K562 (cell line): ENCODE data around the gene DSG3. TPM values are rescaled to one million over a fixed set of nuclear protein-coding genes. Genes with fewer than 3 reads are reported as not detected.

ENCODE experiments used
- ATAC-seq: fragments of 200-7000 bp; cut with Tn5 transposase; 3 replicates; pipeline ENCODE4 v1.9.1; 2020; ENCODE audit warnings: moderate library complexity
- BruUV-seq: library from RNA; stranded (reverse); fragments of 400-500 nt; replicated peaks from 2 replicates; lab custom pipeline; 2021; lab: Mats Ljungman, UMichigan
- CTCF ChIA-PET: fragments of 300-600 bp; formaldehyde crosslinking; extraction: SDS; loops from one replicate; lab custom pipeline; 2021; ENCODE audit warnings: low intra/inter-chr PET ratio; lab: Yijun Ruan, JAX
- POLR2A ChIA-PET: fragments of 300-600, 350-650 bp; sonication (Branson Sonifier 250); formaldehyde crosslinking; extraction: SDS; loops from one replicate; lab custom pipeline; 2021; ENCODE audit warnings: antibody characterized with exemption, inconsistent platforms; lab: Yijun Ruan, JAX
- DNase-seq, 4 experiments: peaks; one replicate each; pipeline versions ENCODE4 v3.0.0 to v3.0.0-alpha.2; 2011 to 2018; ENCODE audit warnings: low spot score in 3 of 4, mixed read lengths in 3 of 4; ENCODE audit errors: extremely low read depth in 1 of 4
- FAIRE-seq: peaks from 2 replicates; lab custom pipeline; 2011; peaks lifted over from hg19 to GRCh38; lab: Jason Lieb, UNC
- H2AFZ ChIP-seq: 2 replicates; pipeline ENCODE4 v1.6.0; 2011; ENCODE audit warnings: low read depth, low read length, control low read depth, inconsistent platforms
- H3K27ac ChIP-seq: fragments of 200-600 bp; 3 replicates; pipeline ENCODE4 v1.8.0; 2011; ENCODE audit warnings: low read depth, mild to moderate bottlenecking, control low read depth, inconsistent platforms, low read length, moderate library complexity, mixed read lengths; ENCODE audit errors: extremely low read depth
- H3K27me3 ChIP-seq, 2 experiments: fragments of 300-600 bp in 1 of 2; 2 replicates in 1 of 2; 3 replicates in 1 of 2; pipeline versions ENCODE4 v1.6.0 to v1.8.0; 2011; ENCODE audit warnings: inconsistent platforms in 2 of 2, low read length in 2 of 2, mild to moderate bottlenecking in 1 of 2, mixed read lengths in 1 of 2, moderate library complexity in 1 of 2; ENCODE audit not compliant: control insufficient read depth in 2 of 2, insufficient read depth in 2 of 2
- H3K36me3 ChIP-seq: fragments of 300-600 bp; 3 replicates; pipeline ENCODE4 v1.8.0; 2011; ENCODE audit warnings: mild to moderate bottlenecking, low read length, inconsistent platforms; ENCODE audit not compliant: control insufficient read depth, insufficient read depth
- H3K4me1 ChIP-seq, 2 experiments: fragments of 200-600 bp in 1 of 2; replicated peaks in 1 of 2; 2 replicates in 1 of 2; 3 replicates in 1 of 2; pipeline versions ENCODE4 v1.5.1 to v1.8.0; 2011; ENCODE audit warnings: inconsistent platforms in 2 of 2, low read length in 2 of 2, mild to moderate bottlenecking in 1 of 2, mixed read lengths in 1 of 2, moderate library complexity in 1 of 2; ENCODE audit not compliant: control insufficient read depth in 2 of 2, insufficient read depth in 2 of 2
- H3K4me2 ChIP-seq: 2 replicates; pipeline ENCODE4 v1.6.1; 2011; ENCODE audit warnings: low read length, control low read depth, inconsistent platforms, mixed read lengths; ENCODE audit not compliant: insufficient read depth
- H3K4me3 ChIP-seq: fragments of 200-600 bp; sonication (generic), shearing (Covaris generic); 2 replicates; pipeline ENCODE4 v1.5.1; 2016; ENCODE audit warnings: control low read depth, inconsistent platforms
- H3K79me2 ChIP-seq: fragments of 200-600 bp; 3 replicates; pipeline ENCODE4 v1.8.0; 2011; ENCODE audit warnings: low read length, inconsistent platforms; ENCODE audit not compliant: control insufficient read depth, insufficient read depth
- H3K9ac ChIP-seq, 2 experiments: 2 replicates each; pipeline versions ENCODE4 v1.6.0 to v1.6.1; 2011; ENCODE audit warnings: low read depth in 2 of 2, low read length in 2 of 2, control low read depth in 1 of 2, inconsistent platforms in 1 of 2, mild to moderate bottlenecking in 1 of 2, mixed read lengths in 1 of 2; ENCODE audit not compliant: insufficient read depth in 1 of 2
- H3K9me1 ChIP-seq: one replicate; pipeline ENCODE4 v1.6.0; 2011; ENCODE audit warnings: inconsistent platforms, mild to moderate bottlenecking, low read length, moderate library complexity; ENCODE audit not compliant: control insufficient read depth, insufficient read depth
- H3K9me3 ChIP-seq: replicated peaks from 2 replicates; pipeline ENCODE4 v1.5.1; 2011; ENCODE audit warnings: low read depth, low read length, inconsistent platforms; ENCODE audit not compliant: control insufficient read depth, insufficient read depth
- H4K20me1 ChIP-seq: replicated peaks from 2 replicates; pipeline ENCODE4 v1.6.1; 2011; ENCODE audit warnings: low read length, inconsistent platforms, mixed read lengths; ENCODE audit not compliant: control insufficient read depth, insufficient read depth
- BRF1 ChIP-seq: IDR thresholded peaks from 3 replicates; pipeline ENCODE4 v1.6.1; 2011; ENCODE audit warnings: borderline replicate concordance, mild to moderate bottlenecking; ENCODE audit not compliant: insufficient read length; ENCODE audit errors: extremely low read depth
- CREBBP ChIP-seq: IDR thresholded peaks from one replicate; pipeline ENCODE4 v1.6.1; 2012; ENCODE audit warnings: low read depth, mild to moderate bottlenecking, control low read depth, inconsistent platforms, low read length
- ETV6 ChIP-seq, 3 experiments: fragments of 150-350 bp in 1 of 3; sonication (generic) in 1 of 3; formaldehyde crosslinking in 1 of 3; IDR thresholded peaks; 2 replicates each; pipeline versions ENCODE4 v1.6.1 to v1.8.0; 2014 to 2022; ENCODE audit warnings: borderline replicate concordance in 2 of 3, low read depth in 2 of 3, antibody characterized with exemption in 1 of 3, low read length in 1 of 3, mild to moderate bottlenecking in 1 of 3, missing genetic modification reagents in 1 of 3
- GATAD2B ChIP-seq: fragments of 450-650 bp; IDR thresholded peaks from 2 replicates; pipeline ENCODE4 v1.6.1; 2017; ENCODE audit warnings: mild to moderate bottlenecking, borderline replicate concordance
- HIVEP1 ChIP-seq: fragments of 250-450 bp; sonication (Bioruptor Pico); IDR thresholded peaks from 2 replicates; pipeline ENCODE4 v1.4.0; 2020; ENCODE audit warnings: mild to moderate bottlenecking
- HNRNPL ChIP-seq: fragments of 200-400 bp; formaldehyde crosslinking; IDR thresholded peaks from 2 replicates; pipeline ENCODE4 v1.6.1; 2017; ENCODE audit warnings: low read depth, mild to moderate bottlenecking, low read length
- KLF13 ChIP-seq: fragments of 450-650 bp; IDR thresholded peaks from 2 replicates; pipeline ENCODE4 v1.6.1; 2016; ENCODE audit warnings: missing genetic modification characterization, low read depth, mild to moderate bottlenecking, missing compliant biosample characterization, moderate library complexity, borderline replicate concordance
- MTA3 ChIP-seq: fragments of 450-650 bp; formaldehyde crosslinking; IDR thresholded peaks from 2 replicates; pipeline ENCODE4 v1.6.1; 2017; ENCODE audit warnings: mild to moderate bottlenecking, borderline replicate concordance
- PRDM10 ChIP-seq: fragments of 450-650 bp; IDR thresholded peaks from 2 replicates; pipeline ENCODE4 v1.6.1; 2018; ENCODE audit not compliant: partially characterized antibody
- RBM17 ChIP-seq: fragments of 200-400 bp; formaldehyde crosslinking; IDR thresholded peaks from 2 replicates; pipeline ENCODE4 v1.6.1; 2017; ENCODE audit warnings: low read depth, mild to moderate bottlenecking, low read length, borderline replicate concordance
- TAF15 ChIP-seq: fragments of 200-400 bp; formaldehyde crosslinking; IDR thresholded peaks from 2 replicates; pipeline ENCODE4 v1.6.1; 2017; ENCODE audit warnings: mild to moderate bottlenecking, low read depth, low read length, moderate library complexity
- YBX1 ChIP-seq: fragments of 450-650 bp; IDR thresholded peaks from 2 replicates; pipeline ENCODE4 v1.7.1; 2016; ENCODE audit warnings: mild to moderate bottlenecking
- ZBTB9 ChIP-seq: fragments of 450-650 bp; formaldehyde crosslinking; IDR thresholded peaks from 2 replicates; pipeline ENCODE4 v1.4.0; 2020; ENCODE audit warnings: mild to moderate bottlenecking, moderate library complexity
- ZNF75A ChIP-seq: fragments of 450-650 bp; formaldehyde crosslinking; IDR thresholded peaks from 2 replicates; pipeline ENCODE4 v1.4.0; 2020; ENCODE audit warnings: mild to moderate bottlenecking
- ZSCAN29 ChIP-seq: fragments of 450-650 bp; IDR thresholded peaks from 2 replicates; pipeline ENCODE4 v1.6.1; 2017
- WGBS: fragments of 100-300 bp; shearing (Covaris generic); methylation state at CpG from one replicate; pipeline ENCODE4 v1.1.6; 2016; ENCODE audit warnings: low coverage, mixed read lengths; ENCODE audit not compliant: insufficient coverage; ENCODE audit errors: missing lambda C conversion rate; 5-methylcytosine and 5-hydroxymethylcytosine counted together
- in situ Hi-C: fragments of 300-500 bp; cut with MboI; formaldehyde crosslinking; loops from 4 replicates; pipeline ENCODE4 v1.15.0; 2018; ENCODE audit warnings: inconsistent platforms, mixed read lengths
- intact Hi-C: fragments of 100-400 bp; cut with micrococcal nuclease; formaldehyde crosslinking; loops from 2 replicates; pipeline ENCODE4 v1.14.2; 2022
- polyA plus RNA-seq, 8 experiments: library from polyadenylated mRNA; depleted of rRNA in 4 of 8; stranded (reverse) in 5 of 8; unstranded in 3 of 8; fragments of >200 nt; fragmentation: Nextera tagmentation in 2 of 8; fragmentation: Illumina TruSeq in 1 of 8; extraction: Ambion mirVana in 2 of 8; extraction: Trizol in 1 of 8; gene quantifications; 2 replicates each; pipeline versions ENCODE4 v1.2.1 to v1.2.3, GENCODE V29; 2011 to 2014; ENCODE audit warnings: inconsistent platforms in 1 of 8, missing spikeins in 1 of 8
- total RNA-seq, 7 experiments: library from RNA; depleted of rRNA in 6 of 7; stranded (reverse); fragments of >200 nt in 6 of 7; fragmentation: Illumina TruSeq in 2 of 7; extraction: Trizol in 2 of 7; gene quantifications; 2 replicates each; pipeline versions ENCODE4 v1.2.1 to v1.2.3, GENCODE V29; 2011 to 2021; ENCODE audit warnings: low replicate concordance in 1 of 7

The DSG3 gene
- total and polyA plus RNA-seq, 9 of the 15 experiments (the other 6 are each of a cell fraction or from before 2014, with no cell fraction given): 0.04 to 0.18 (median 0.07) TPM; not detected in 1

- in situ Hi-C loops (no loop called here), intact Hi-C loops (no loop called here)
- no TSS peak for BruUV-seq
- Histone ChIP-seq H3K9me3 (no peaks in the 10 kb centered on the region), H3K9me1 (no peaks in the 10 kb centered on the region), H3K79me2 (no peaks in the 10 kb centered on the region), H3K27me3 (no peaks in the 10 kb centered on the region), H3K4me2 (no peak overlapping the region), H3K9ac (no peak overlapping the region), H3K27ac (no peak overlapping the region), H3K4me1 (no peaks in the 10 kb centered on the region), H3K36me3 (no peaks in the 10 kb centered on the region), H2AFZ (no peak overlapping the region), H3K4me3 (no peak overlapping the region), H4K20me1 (no peaks in the 10 kb centered on the region)
- ChIA-PET CTCF (no interaction called here), POLR2A (no interaction called here)
- no peak for ATAC-seq
- no peak for FAIRE-seq
- no peak for DNase-seq
- 1% methylated on average over 6 of the region's 6 CpGs for WGBS
- TF ChIP-seq KLF13 (tag) (no peak), ZBTB9 (CRISPR knock-in tag) (no peak), RBM17 (no peak), YBX1 (no peak), ZNF75A (CRISPR knock-in tag) (no peak), MTA3 (no peak), ZSCAN29 (no peak), HNRNPL (no peak), BRF1 (no peak), PRDM10 (no peak), GATAD2B (no peak), ETV6 (IDR thresholded peaks at IDR 0.05; ENCODE audit: borderline replicate concordance in 1 of 2, low read depth in 2 of 2, low read length in 1 of 2) (no peak), ETV6 (CRISPR knock-in tag; IDR thresholded peaks at IDR 0.05; ENCODE audit: borderline replicate concordance) (no peak), HIVEP1 (CRISPR knock-in tag) (no peak), TAF15 (no peak), CREBBP (no peak)
Observed at GRCh38 chr18:31401156-31402025, 46.1 kb upstream of the DSG3 start.
